Stimulated activated naive B cell treated with anti-CD40 and anti-IgM and Interleukin-4, amounts not matched to agents 10 μg/mL and 1 μg/mL and 100 μg/mL, for 72 hours (primary cell): Measurements from ENCODE around the gene ZCCHC24.

ENCODE experiments used
- ATAC-seq, 2 donors: fragments of 150-1000 bp; cut with Tn5 transposase; replicated peaks; 2 replicates each; pipeline ENCODE4 v1.10.0; 2021; ENCODE audit warnings: moderate library complexity in 1 of 2
- DNase-seq: peaks from one replicate; pipeline ENCODE4 v3.0.0; 2021
- H3K27ac Mint-ChIP-seq: one replicate; pipeline ENCODE4 v1.8.0; 2022; ENCODE audit warnings: mild to moderate bottlenecking, mixed read lengths
- H3K27me3 Mint-ChIP-seq, 2 donors: one replicate each; pipeline ENCODE4 v1.8.0; 2022; ENCODE audit warnings: mixed read lengths in 2 of 2
- H3K36me3 Mint-ChIP-seq, 2 donors: one replicate each; pipeline ENCODE4 v1.8.0; 2022; ENCODE audit warnings: mixed read lengths in 2 of 2, mild to moderate bottlenecking in 1 of 2
- H3K4me1 Mint-ChIP-seq, 2 donors: one replicate each; pipeline ENCODE4 v1.8.0; 2022; ENCODE audit warnings: mixed read lengths in 2 of 2, mild to moderate bottlenecking in 1 of 2
- H3K4me3 Mint-ChIP-seq, 2 donors: one replicate each; pipeline ENCODE4 v1.8.0; 2022; ENCODE audit warnings: mild to moderate bottlenecking in 2 of 2, mixed read lengths in 2 of 2, moderate library complexity in 1 of 2
- H3K9me3 Mint-ChIP-seq, 2 donors: one replicate each; pipeline ENCODE4 v1.8.0; 2022; ENCODE audit warnings: mixed read lengths in 2 of 2, mild to moderate bottlenecking in 1 of 2

The ZCCHC24 gene

DNA sequence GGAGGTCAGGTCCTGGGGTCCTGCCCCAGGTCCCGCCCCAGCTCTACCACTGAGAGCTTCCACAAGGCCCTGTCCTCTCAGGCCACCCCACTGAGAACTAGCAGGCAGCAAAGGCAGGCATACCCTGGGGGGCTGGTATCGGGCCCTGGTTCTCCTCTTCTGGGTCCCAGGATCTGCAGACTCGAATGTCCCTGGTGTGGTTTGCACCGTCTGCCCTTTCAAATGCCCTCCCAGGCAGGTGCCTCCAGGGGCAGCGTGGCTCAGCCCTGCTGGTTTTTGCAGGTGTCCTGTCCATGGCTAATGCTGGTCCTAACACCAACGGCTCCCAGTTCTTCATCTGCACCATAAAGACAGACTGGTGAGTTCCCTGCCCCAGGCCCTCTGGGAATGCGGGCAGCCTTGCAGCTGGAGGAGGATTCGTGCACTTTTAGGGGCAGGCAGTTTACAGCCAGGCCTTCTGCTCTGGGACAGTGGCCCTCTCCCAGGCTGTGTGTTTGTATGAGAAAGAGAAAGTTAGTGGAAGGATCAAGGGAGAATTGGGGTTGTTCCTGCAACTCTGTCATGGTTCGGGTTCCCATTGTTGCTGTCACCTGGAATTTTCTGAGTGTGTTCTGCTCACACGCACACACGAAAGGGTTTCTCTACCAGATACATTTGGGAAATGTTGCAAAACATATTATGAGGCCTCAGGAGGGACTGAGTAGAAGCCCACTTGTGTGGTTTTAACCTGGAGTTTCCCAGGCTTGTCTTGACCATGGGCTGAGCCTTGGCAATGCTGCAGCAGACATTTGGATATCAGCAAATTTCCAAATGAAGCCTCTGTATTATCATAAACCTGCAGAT is 93.2 kb downstream of the ZCCHC24 start:
- H3K4me1 Mint-ChIP-seq = peaks cover 54 to 78% of the 10 kb centered on the region in 2 donors

GRCh38 chr10:79351332-79351731 is 94.1 kb downstream of the ZCCHC24 start:
- no peaks in the 10 kb centered on the region for H3K27me3 Mint-ChIP-seq
- H3K4me1 Mint-ChIP-seq = peaks cover 55 to 76% of the 10 kb centered on the region in 2 donors
- peaks cover 69 to 71% of the 10 kb centered on the region in 2 donors for H3K36me3 Mint-ChIP-seq
- DNase-seq = no peak
- H3K9me3 Mint-ChIP-seq = no peaks in the 10 kb centered on the region
- ATAC-seq = no peak
- no peak overlapping the region for H3K4me3 Mint-ChIP-seq
- no peak overlapping the region for H3K27ac Mint-ChIP-seq

More for the DNA sequence above, 93.2 kb downstream of the ZCCHC24 start:
- H3K36me3 Mint-ChIP-seq = peaks cover 73 to 78% of the 10 kb centered on the region in 2 donors
- no peak overlapping the region for H3K4me3 Mint-ChIP-seq
- peak overlapping the region; percentile 27 for H3K27ac Mint-ChIP-seq
- DNase-seq (no peak), ATAC-seq (no peak)
- no peaks in the 10 kb centered on the region for H3K9me3 Mint-ChIP-seq
- no peaks in the 10 kb centered on the region for H3K27me3 Mint-ChIP-seq

DNA sequence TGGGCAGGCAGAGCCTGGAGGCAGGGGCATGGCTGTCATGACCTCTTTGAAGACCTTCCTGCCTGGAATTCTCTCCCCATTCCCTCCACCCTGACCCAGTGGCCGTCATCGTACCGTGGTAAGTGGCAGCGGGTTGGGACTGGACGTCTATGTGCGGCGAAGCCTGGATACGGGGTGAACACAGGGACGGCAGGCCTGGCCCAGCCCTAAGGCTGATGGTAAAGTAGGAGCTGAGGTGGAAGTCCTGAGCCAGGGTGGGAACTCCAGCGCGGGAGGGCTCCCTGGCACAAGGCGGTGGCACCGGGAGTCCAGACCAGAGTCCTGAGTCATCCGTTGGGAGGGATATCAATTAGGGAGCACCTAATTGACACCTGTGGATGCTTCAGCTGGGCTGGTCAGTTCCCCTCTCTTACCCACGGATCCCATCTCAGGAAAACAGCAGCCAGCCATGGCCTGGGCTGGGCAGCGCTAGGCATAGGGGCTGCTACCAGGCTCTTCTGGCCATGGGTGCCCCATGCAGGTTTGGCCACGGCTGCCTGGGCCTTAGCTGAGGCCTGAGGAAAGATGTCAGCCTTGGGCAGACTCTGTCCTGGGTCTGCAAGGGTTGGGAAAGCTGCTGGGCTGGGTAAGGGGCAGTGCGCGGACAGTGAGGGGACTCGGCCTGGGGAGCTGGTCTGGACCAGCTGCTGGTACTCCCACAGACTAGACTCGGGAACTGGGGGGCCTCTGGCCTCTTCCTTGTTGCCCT is 94.8 kb downstream of the ZCCHC24 start:
- Mint-ChIP-seq H3K27ac (peak overlapping the region; percentile 94), H3K4me3 (peak overlapping the region in 1 of 2 donors; percentile 55), H3K9me3 (no peaks in the 10 kb centered on the region), H3K4me1 (peaks cover 50 to 69% of the 10 kb centered on the region in 2 donors), H3K27me3 (no peaks in the 10 kb centered on the region), H3K36me3 (peaks cover 62 to 64% of the 10 kb centered on the region in 2 donors)
- ATAC-seq (no peak), DNase-seq (no peak)

- no peaks in the 10 kb centered on the region for H3K27me3 Mint-ChIP-seq
- H3K36me3 Mint-ChIP-seq = peaks cover 55 to 57% of the 10 kb centered on the region in 2 donors
- DNase-seq (no peak), ATAC-seq (no peak)
- H3K4me1 Mint-ChIP-seq = peaks cover 49 to 62% of the 10 kb centered on the region in 2 donors
- H3K4me3 Mint-ChIP-seq = peak overlapping the region; percentile 55 to 91
- H3K9me3 Mint-ChIP-seq = no peaks in the 10 kb centered on the region
- peak overlapping the region; percentile 94 for H3K27ac Mint-ChIP-seq
Measured at GRCh38 chr10:79349766-79350406, 95.5 kb downstream of the ZCCHC24 start.

DNA sequence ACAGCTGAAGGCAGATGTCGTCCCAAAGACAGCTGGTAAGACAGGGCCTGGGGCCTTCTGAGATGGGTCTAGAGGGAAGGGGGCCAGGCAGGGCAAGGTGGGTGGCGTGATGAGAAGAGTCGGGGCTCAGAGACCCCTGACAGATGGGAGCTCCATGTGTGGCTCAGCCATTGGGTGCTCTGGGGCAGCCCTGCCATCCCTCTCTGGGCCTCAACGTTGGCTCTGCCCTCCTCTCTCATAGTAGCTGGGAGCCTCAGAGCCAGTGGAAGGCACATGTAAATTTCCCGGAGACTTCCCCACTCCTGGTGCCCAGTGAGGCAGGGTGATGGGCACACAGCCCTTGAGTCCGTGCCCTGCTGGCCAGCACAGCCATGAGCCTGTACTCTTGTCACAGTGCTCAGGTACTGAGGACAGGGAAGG is 96.3 kb downstream of the ZCCHC24 start:
- peaks cover 42 to 54% of the 10 kb centered on the region in 2 donors for H3K4me1 Mint-ChIP-seq
- H3K4me3 Mint-ChIP-seq = peak overlapping the region; percentile 87 to 91
- H3K36me3 Mint-ChIP-seq = peaks cover 47 to 49% of the 10 kb centered on the region in 2 donors
- H3K27ac Mint-ChIP-seq = peak overlapping the region; percentile 94
- no peaks in the 10 kb centered on the region for H3K9me3 Mint-ChIP-seq
- no peaks in the 10 kb centered on the region for H3K27me3 Mint-ChIP-seq
- DNase-seq (no peak), ATAC-seq (no peak)

DNA sequence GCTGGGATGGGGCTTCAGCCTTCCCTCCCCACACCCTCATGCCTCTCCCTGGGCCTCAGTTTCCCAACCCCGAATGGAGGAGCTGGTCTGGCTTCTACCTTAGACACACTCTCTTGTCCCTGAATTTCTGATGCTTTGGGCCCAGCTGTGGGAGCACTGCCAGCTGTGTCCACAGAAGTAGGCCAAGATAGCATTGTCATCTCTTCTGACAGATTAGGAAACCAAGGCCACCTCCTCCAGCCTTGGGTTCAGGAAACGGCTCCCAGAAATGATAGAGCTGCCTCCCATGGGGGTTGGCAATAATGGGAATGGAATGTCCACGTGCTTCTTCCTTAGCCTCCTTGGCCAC is 96.8 kb downstream of the ZCCHC24 start:
- peaks cover 37 to 52% of the 10 kb centered on the region in 2 donors for H3K4me1 Mint-ChIP-seq

GRCh38 chr10:79347894-79348639 is 97.4 kb downstream of the ZCCHC24 start:
- DNase-seq = peak; percentile 74
- Mint-ChIP-seq H3K4me1 (peaks cover 31 to 49% of the 10 kb centered on the region in 2 donors), H3K36me3 (peaks cover 37 to 38% of the 10 kb centered on the region in 2 donors), H3K4me3 (peak overlapping the region; percentile 87 to 91), H3K9me3 (no peaks in the 10 kb centered on the region), H3K27me3 (no peaks in the 10 kb centered on the region), H3K27ac (peak overlapping the region; percentile 94)
- peak; percentile 75 to 76 for ATAC-seq

More for the DNA sequence above, 96.8 kb downstream of the ZCCHC24 start:
- Mint-ChIP-seq H3K4me3 (peak overlapping the region; percentile 87 to 91), H3K36me3 (peaks cover 42 to 44% of the 10 kb centered on the region in 2 donors), H3K9me3 (no peaks in the 10 kb centered on the region), H3K27me3 (no peaks in the 10 kb centered on the region), H3K27ac (peak overlapping the region; percentile 94)
- no peak for DNase-seq
- no peak for ATAC-seq

GRCh38 chr10:79347226-79347893 is 98.1 kb downstream of the ZCCHC24 start, which contains the start of gene PPIF:
PPIF (plus strand) TSS chr10:79347469; CDS start chr10:79347549, 80 bp downstream.
- H3K36me3 Mint-ChIP-seq = peaks cover 33% of the 10 kb centered on the region in 2 donors
- H3K27me3 Mint-ChIP-seq = no peaks in the 10 kb centered on the region
- DNase-seq (peak; percentile 94), ATAC-seq (peak; percentile 88 to 90)
- H3K4me3 Mint-ChIP-seq = peak within 1 kb of the TSS; percentile 87 to 91
- H3K4me1 Mint-ChIP-seq = peaks cover 29 to 45% of the 10 kb centered on the region in 2 donors
- H3K9me3 Mint-ChIP-seq = no peaks in the 10 kb centered on the region
- H3K27ac Mint-ChIP-seq = peak within 1 kb of the TSS; percentile 94

GRCh38 chr10:79346388-79347225 is 98.8 kb downstream of the ZCCHC24 start:
- no peak for ATAC-seq
- H3K36me3 Mint-ChIP-seq = peaks cover 27 to 30% of the 10 kb centered on the region in 2 donors
- H3K4me1 Mint-ChIP-seq = peaks cover 26 to 37% of the 10 kb centered on the region in 2 donors

DNA sequence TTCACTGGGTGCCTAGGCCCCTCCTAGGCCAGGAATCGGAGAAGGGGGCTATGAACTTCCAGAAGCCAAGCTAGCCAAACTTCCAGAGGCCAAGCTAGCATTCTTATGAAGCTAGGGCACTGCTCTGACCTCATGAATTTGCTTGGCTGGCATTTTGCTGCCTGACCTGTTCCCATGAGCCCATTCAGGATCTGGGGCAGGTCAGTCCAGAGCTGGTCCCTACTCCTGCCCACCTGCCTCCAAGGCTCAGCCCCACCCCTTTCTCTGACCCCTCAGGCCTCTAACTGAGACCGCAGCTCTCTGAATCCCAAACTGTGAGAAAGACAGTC is 99.4 kb downstream of the ZCCHC24 start:
- H3K4me3 Mint-ChIP-seq = no peak overlapping the region
- peaks cover 25 to 30% of the 10 kb centered on the region in 2 donors for H3K36me3 Mint-ChIP-seq
- no peak overlapping the region for H3K27ac Mint-ChIP-seq
- H3K27me3 Mint-ChIP-seq = no peaks in the 10 kb centered on the region
- DNase-seq (no peak), ATAC-seq (no peak)
- H3K9me3 Mint-ChIP-seq = no peaks in the 10 kb centered on the region
- H3K4me1 Mint-ChIP-seq = peaks cover 26 to 36% of the 10 kb centered on the region in 2 donors

More at GRCh38 chr10:79346388-79347225, 98.8 kb downstream of the ZCCHC24 start:
- Mint-ChIP-seq H3K4me3 (peak overlapping the region in 1 of 2 donors; percentile 91), H3K27ac (peak overlapping the region; percentile 94), H3K27me3 (no peaks in the 10 kb centered on the region), H3K9me3 (no peaks in the 10 kb centered on the region)
- no peak for DNase-seq

DNA sequence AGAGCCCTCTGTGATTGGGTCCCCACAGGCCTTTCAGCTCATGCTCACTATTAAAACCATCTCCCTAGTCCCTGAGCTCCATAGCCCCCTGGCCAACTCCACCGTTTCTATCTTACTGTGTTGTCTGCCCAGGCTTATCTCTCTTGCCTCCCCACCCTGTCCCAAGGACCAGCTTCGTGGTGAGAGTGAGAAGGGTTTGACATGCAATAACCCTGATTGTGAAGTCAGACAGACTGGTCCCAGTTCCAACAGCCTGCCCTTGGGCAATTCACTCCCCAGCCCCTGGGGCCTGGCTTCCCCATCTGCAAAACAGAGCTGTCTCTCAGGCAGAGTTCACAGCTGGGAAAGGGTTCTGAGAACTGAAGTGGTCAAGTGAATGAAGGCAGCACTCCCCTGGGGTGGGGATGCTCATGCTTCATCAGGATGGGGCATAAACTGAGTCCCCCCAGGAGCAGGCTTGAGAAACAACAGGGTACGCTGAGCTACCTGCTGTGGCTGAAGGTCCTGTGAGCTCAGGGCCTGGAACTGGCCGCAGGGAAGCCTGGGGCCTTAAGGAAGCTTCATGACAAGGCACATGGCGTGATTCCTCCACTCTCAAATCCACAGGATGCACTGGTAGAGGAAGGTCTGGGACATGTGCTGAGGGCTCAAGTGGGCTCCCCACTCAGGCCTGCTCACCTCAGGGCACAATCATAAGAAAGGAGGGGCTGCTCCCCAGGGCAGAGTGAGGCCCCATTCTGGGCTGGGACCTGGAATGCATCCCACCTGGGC is 100.0 kb downstream of the ZCCHC24 start:
- ATAC-seq (no peak), DNase-seq (no peak)
- no peaks in the 10 kb centered on the region for H3K27me3 Mint-ChIP-seq
- no peak overlapping the region for H3K27ac Mint-ChIP-seq
- H3K4me3 Mint-ChIP-seq = no peak overlapping the region
- no peaks in the 10 kb centered on the region for H3K9me3 Mint-ChIP-seq
- H3K36me3 Mint-ChIP-seq = peaks cover 21 to 24% of the 10 kb centered on the region in 2 donors
- H3K4me1 Mint-ChIP-seq = peaks cover 24 to 31% of the 10 kb centered on the region in 2 donors
